ENCODE measurements around the gene SEPTIN8. TPM values are rescaled to one million over a fixed set of nuclear protein-coding genes. Genes with fewer than 3 reads are reported as not detected.

SEPTIN8 gene
- total RNA-seq, 1 donor from 2014 or later = 38.1 TPM

DNA sequence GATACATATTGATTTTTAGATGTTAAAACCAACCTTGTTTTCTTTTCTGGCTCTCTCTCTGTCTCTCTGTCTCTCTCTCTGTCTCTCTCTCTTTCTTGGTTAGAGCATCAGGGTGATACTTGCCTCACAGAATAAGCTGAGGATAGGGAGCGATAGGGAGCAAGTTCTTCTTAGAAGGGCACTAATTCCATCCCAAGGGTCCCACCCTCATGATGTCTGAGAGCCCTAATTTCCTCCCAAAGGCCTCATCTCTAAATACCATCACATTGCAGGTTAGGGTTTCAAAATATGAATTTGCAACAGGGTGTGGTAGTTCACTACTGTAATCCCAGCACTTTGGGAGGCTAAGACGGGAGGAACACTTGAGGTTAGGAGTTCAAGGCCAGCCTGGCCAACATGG is 34.9 kb downstream of the SEPTIN8 start:
- H3K4me3 ChIP-seq (ENCODE audit: low read depth, low read length) = no peak overlapping the region
- TF ChIP-seq, protein P1, sequence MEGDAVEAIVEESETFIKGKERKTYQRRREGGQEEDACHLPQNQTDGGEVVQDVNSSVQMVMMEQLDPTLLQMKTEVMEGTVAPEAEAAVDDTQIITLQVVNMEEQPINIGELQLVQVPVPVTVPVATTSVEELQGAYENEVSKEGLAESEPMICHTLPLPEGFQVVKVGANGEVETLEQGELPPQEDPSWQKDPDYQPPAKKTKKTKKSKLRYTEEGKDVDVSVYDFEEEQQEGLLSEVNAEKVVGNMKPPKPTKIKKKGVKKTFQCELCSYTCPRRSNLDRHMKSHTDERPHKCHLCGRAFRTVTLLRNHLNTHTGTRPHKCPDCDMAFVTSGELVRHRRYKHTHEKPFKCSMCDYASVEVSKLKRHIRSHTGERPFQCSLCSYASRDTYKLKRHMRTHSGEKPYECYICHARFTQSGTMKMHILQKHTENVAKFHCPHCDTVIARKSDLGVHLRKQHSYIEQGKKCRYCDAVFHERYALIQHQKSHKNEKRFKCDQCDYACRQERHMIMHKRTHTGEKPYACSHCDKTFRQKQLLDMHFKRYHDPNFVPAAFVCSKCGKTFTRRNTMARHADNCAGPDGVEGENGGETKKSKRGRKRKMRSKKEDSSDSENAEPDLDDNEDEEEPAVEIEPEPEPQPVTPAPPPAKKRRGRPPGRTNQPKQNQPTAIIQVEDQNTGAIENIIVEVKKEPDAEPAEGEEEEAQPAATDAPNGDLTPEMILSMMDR (conservative IDR thresholded peaks at IDR 0.05; ENCODE audit: low read depth, low read length) = no peak
- DNase-seq (ENCODE audit: low read depth) = no peak

DNA sequence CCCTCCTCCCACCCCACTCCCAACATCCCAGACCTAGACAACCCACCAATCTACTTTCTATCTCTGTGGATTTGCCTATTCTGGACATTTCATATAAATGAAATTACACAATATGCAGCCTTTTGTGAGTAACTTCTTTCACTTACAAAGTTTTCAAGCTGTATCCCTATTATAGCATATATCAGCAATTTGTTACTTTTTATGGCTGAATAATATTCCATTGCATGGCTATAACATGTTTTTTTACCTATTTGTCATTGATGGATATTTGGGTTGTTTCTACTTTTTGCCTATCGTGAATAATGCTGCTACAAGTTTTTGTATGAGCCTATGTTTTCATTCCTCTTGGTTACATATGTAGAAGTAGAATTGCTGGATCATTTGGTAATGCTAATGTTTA is 37.8 kb downstream of the SEPTIN8 start:
- H3K4me3 ChIP-seq (ENCODE audit: low read depth, low read length) = no peak overlapping the region

DNA sequence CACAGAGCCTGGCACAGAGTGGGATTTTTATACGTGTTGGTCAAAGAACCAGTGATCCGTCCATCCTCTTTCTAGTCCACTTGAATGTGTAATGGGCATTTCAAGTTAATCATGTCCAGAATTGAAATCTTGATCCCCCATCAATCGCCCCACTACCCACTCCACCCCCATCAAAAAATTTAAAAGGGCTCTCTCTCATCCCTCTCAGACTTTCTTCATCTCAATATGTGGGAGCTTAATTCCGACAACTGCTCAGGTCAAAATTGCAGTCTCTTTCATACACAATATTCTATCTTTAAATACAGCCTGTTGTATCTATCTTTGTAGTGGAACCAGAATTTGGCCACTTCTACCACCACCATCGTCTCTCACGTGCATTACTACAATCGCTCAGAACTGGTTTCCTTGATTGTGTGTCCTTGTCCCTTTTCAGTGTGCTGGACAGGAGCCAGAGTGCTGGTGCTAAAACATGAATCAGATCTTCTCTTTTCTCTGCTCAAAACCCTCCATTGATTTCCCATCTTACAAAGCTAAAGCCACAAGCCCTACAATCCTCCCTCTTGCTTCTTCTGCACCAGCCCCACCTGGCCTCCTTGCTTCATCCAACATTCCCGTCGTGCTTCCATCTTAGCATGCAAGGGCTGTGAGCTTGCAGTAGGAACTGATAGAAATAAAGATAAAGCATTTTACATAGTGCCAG is 38.9 kb downstream of the SEPTIN8 start:
- peak overlapping the region; percentile 97 for H3K4me3 ChIP-seq (ENCODE audit: low read depth, low read length)
- TF ChIP-seq, protein P1 (conservative IDR thresholded peaks at IDR 0.05; ENCODE audit: low read depth, low read length) = no peak
- DNase-seq (ENCODE audit: low read depth) = no peak

More for the DNA sequence above, 37.8 kb downstream of the SEPTIN8 start:
- TF ChIP-seq, protein P1 (conservative IDR thresholded peaks at IDR 0.05; ENCODE audit: low read depth, low read length) = no peak
- no peak for DNase-seq (ENCODE audit: low read depth)

DNA sequence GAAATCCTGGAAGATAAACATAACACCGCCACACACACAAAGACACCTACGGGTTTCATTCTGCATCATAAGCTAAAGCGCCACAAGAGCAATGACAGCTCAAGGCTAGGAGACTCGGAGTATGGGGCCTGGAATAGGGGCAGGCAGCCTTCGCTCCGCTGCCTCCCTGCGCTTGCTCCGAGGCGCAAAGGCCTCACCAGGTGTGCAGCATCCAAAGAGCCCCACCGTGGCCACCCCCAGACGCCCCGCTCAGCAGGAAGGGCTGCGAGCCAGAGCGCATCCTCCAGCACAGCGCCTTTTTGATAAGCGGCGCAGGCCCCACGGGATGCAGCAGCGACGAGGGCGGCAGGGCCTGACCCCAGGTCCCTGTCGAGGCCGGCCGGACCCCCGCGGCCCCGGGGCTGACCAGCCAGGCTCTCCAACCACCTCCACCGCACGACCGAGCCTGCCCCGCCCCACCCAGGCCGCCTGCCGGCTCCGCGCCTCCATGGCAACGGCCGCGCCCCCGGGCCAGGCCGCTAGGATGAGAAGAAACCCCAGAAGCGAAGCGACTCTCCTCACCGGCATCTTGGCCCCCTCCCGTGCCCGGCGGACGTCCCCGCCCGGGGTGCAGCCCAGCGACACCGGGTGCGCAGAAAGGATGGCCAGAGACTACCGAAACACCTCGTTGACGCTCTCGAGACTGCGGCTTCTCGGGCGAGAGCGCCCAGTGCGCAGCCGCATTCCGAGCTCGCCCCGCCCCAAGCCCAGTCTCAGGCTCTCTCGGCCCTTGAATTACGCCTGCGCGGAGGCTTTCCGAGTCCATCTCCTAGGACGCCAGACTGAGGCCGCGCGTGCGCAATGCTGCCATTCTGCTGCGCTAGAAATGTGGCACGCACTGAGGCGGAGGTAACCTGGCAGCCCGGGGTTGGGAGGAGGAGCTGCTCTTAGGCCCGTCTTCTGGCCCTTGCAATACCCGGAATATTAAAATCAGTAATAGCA is 39.9 kb downstream of the SEPTIN8 start, which contains the start of gene KIF3A:
Gene KIF3A, minus strand, starts transcription at position 694 of the 981 bp plus-strand sequence. Its CDS starts 127 bp downstream, at position 567.
- DNase-seq (ENCODE audit: low read depth) = peak; percentile 61
- TF ChIP-seq, protein P1 (conservative IDR thresholded peaks at IDR 0.05; ENCODE audit: low read depth, low read length) = no peak
- H3K4me3 ChIP-seq (ENCODE audit: low read depth, low read length) = peak within 1 kb of the TSS; percentile 97

DNA sequence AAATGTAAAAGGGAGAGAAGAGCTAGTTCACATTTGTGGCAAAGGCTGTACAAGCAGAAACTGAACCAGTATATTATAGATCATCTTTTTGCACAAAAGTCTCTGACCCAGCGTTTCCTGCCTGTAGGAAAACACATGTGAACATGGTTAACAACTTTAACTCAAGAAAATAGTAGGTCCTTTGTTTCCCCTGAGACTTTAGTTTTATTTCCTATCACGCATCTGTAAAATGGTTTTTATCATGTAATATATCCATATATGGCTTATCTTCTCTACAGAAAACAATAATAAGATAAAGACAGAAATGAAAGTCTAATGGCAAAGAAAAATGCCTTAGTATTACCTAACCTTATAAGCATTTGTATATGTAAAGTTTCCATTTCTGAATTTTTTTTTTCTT is 42.4 kb downstream of the SEPTIN8 start:
- TF ChIP-seq, protein P1 (conservative IDR thresholded peaks at IDR 0.05; ENCODE audit: low read depth, low read length) = no peak
- no peak for DNase-seq (ENCODE audit: low read depth)
- no peak overlapping the region for H3K4me3 ChIP-seq (ENCODE audit: low read depth, low read length)

DNA sequence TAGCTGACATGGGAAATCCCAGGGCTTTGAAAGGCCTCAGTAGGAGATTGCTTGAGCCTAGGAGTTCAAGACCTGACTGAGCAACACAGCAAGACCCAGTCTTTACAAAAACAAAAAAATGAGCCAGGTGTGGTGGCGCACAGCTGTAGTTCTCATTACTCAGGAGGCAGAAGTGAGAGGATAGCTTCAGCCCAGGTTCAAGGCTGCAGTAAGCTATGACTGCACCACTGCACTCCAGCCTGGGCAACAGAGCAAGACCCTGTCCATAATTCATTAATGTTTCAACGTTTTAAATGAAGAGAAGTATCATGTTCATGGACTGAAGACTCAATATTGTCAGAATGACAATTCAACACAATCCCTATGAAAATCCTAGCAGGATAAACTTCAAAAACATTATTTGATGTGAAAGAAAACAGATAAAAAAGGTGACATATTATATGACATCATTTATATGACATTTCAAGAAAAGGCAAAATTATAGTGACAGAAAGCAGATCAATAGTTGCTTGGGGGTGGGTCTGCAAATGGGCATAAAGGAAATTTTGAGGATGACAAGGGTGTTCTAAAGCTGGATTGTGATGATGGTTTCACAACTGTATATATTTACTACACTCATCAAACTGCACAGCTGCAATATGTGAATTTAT is 43.4 kb downstream of the SEPTIN8 start:
- no peak overlapping the region for H3K4me3 ChIP-seq (ENCODE audit: low read depth, low read length)
- DNase-seq (ENCODE audit: low read depth) = no peak
- TF ChIP-seq, protein P1 (conservative IDR thresholded peaks at IDR 0.05; ENCODE audit: low read depth, low read length) = no peak

Data from epithelial cell of proximal tubule (primary cell).